GM23338 (cell line): Measurements from ENCODE around the gene TAS2R8. TPM values are rescaled to one million over a fixed set of nuclear protein-coding genes. Genes with fewer than 3 reads are reported as not detected.

ENCODE experiments used
- ATAC-seq: fragments of 200-7000 bp; cut with Tn5 transposase; 3 replicates; pipeline ENCODE4 v1.9.1; 2020
- DNase-seq: peaks from one replicate; pipeline ENCODE4 v3.0.0-alpha.2; 2015; ENCODE audit warnings: low spot score
- H2AFZ ChIP-seq: fragments of 200-600 bp; sonication (generic); 2 replicates; pipeline ENCODE4 v1.8.0; 2016; ENCODE audit warnings: antibody characterized with exemption, mild to moderate bottlenecking, moderate library complexity
- H3F3A ChIP-seq: fragments of 200-600 bp; sonication (generic); replicated peaks from 2 replicates; pipeline ENCODE4 v1.8.0; 2017; ENCODE audit warnings: antibody characterized with exemption, mixed run types, low read depth
- H3K27ac ChIP-seq: fragments of 200-600 bp; sonication (generic); 2 replicates; pipeline ENCODE4 v1.6.1; 2016; ENCODE audit warnings: low read depth
- H3K27me3 ChIP-seq: fragments of 200-600 bp; sonication (generic); 2 replicates; pipeline ENCODE4 v1.8.0; 2016; ENCODE audit warnings: mild to moderate bottlenecking, mixed run types, moderate library complexity; ENCODE audit not compliant: insufficient read depth
- H3K36me3 ChIP-seq: fragments of 200-600 bp; sonication (generic); 2 replicates; pipeline ENCODE4 v1.8.0; 2016; ENCODE audit warnings: mild to moderate bottlenecking; ENCODE audit not compliant: insufficient read depth
- H3K4me1 ChIP-seq: fragments of 200-600 bp; sonication (generic); 2 replicates; pipeline ENCODE4 v1.8.0; 2016; ENCODE audit warnings: mild to moderate bottlenecking, moderate library complexity; ENCODE audit not compliant: insufficient read depth
- H3K4me2 ChIP-seq: fragments of 200-600 bp; sonication (generic); 2 replicates; pipeline ENCODE4 v1.7.1; 2017; ENCODE audit warnings: mixed run types
- H3K4me3 ChIP-seq: fragments of 200-600 bp; sonication (generic); 2 replicates; pipeline ENCODE4 v1.6.1; 2016; ENCODE audit warnings: mixed run types
- H3K79me2 ChIP-seq: fragments of 200-600 bp; sonication (generic); replicated peaks from 2 replicates; pipeline ENCODE4 v1.8.0; 2017; ENCODE audit warnings: mild to moderate bottlenecking; ENCODE audit not compliant: insufficient read depth
- H3K9me2 ChIP-seq: fragments of 200-600 bp; sonication (generic); 2 replicates; pipeline ENCODE4 v1.8.0; 2017; ENCODE audit not compliant: insufficient read depth
- H4K20me1 ChIP-seq: fragments of 200-600 bp; sonication (generic); replicated peaks from 2 replicates; pipeline ENCODE4 v1.8.0; 2017; ENCODE audit warnings: mild to moderate bottlenecking; ENCODE audit not compliant: insufficient read depth
- H3K27ac Mint-ChIP-seq: 2 replicates; pipeline ENCODE4 v1.8.0; 2020; ENCODE audit warnings: inconsistent platforms, mild to moderate bottlenecking, moderate library complexity, mixed read lengths
- H3K27me3 Mint-ChIP-seq: 3 replicates; pipeline ENCODE4 v1.8.0; 2022; ENCODE audit warnings: low read depth, mild to moderate bottlenecking, moderate library complexity, mixed read lengths, inconsistent platforms; ENCODE audit not compliant: insufficient read depth, poor library complexity
- H3K36me3 Mint-ChIP-seq: 3 replicates; pipeline ENCODE4 v1.8.0; 2021; ENCODE audit warnings: low read depth, mild to moderate bottlenecking, inconsistent platforms, moderate library complexity, mixed read lengths
- H3K4me1 Mint-ChIP-seq: 3 replicates; pipeline ENCODE4 v1.8.0; 2020; ENCODE audit warnings: mild to moderate bottlenecking, inconsistent platforms, mixed read lengths
- H3K4me3 Mint-ChIP-seq: 3 replicates; pipeline ENCODE4 v1.8.0; 2021; ENCODE audit warnings: moderate library complexity, mild to moderate bottlenecking, inconsistent platforms, mixed read lengths
- H3K9me3 Mint-ChIP-seq: 3 replicates; pipeline ENCODE4 v1.8.0; 2020; ENCODE audit warnings: moderate library complexity, mild to moderate bottlenecking, inconsistent platforms, mixed read lengths
- CREB1 ChIP-seq: fragments of 250-450 bp; sonication (Bioruptor Pico); IDR thresholded peaks from 2 replicates; pipeline ENCODE4 v1.5.0; 2020; ENCODE audit warnings: low read depth, mild to moderate bottlenecking, moderate library complexity
- CTCF ChIP-seq, 2 experiments: fragments of 200-600 bp in 1 of 2; sonication (generic) in 1 of 2; conservative IDR thresholded peaks; 2 replicates each; pipeline versions ENCODE4 v1.5.1 to v1.6.1; 2016 to 2017; ENCODE audit warnings: antibody characterized with exemption in 2 of 2, low read depth in 2 of 2, mild to moderate bottlenecking in 2 of 2, moderate library complexity in 1 of 2
- EZH2 ChIP-seq: fragments of 200-600 bp; sonication (generic); IDR thresholded peaks from one replicate; pipeline ENCODE4 v1.8.0; 2017; ENCODE audit warnings: antibody characterized with exemption, mild to moderate bottlenecking, low read depth; ENCODE audit not compliant: unreplicated experiment
- EZH2phosphoT487 ChIP-seq: fragments of 200-600 bp; sonication (generic); IDR thresholded peaks from one replicate; pipeline ENCODE4 v1.8.1; 2018; ENCODE audit warnings: antibody characterized with exemption; ENCODE audit not compliant: unreplicated experiment
- JUNB ChIP-seq: IDR thresholded peaks from one replicate; pipeline ENCODE4 v1.6.1; 2016; ENCODE audit warnings: antibody characterized with exemption; ENCODE audit not compliant: unreplicated experiment
- NANOG ChIP-seq: IDR thresholded peaks from 2 replicates; pipeline ENCODE4 v1.6.1; 2016; ENCODE audit warnings: antibody characterized with exemption, borderline replicate concordance
- POLR2AphosphoS5 ChIP-seq: IDR thresholded peaks from 2 replicates; pipeline ENCODE4 v1.6.1; 2016; ENCODE audit warnings: antibody characterized with exemption, low read depth
- STAT1 ChIP-seq: IDR thresholded peaks from one replicate; pipeline ENCODE4 v1.6.1; 2016; ENCODE audit warnings: antibody characterized with exemption; ENCODE audit not compliant: unreplicated experiment
- ZNF114 ChIP-seq: fragments of 250-450 bp; sonication (Bioruptor Pico); IDR thresholded peaks from 2 replicates; pipeline ENCODE4 v1.5.0; 2020; ENCODE audit warnings: mild to moderate bottlenecking, moderate library complexity
- ZNF331 ChIP-seq: fragments of 250-450 bp; sonication (Bioruptor Pico); IDR thresholded peaks from 2 replicates; pipeline ENCODE4 v1.5.0; 2020; ENCODE audit warnings: low read depth, mild to moderate bottlenecking, moderate library complexity
- ZNF462 ChIP-seq: fragments of 250-450 bp; sonication (Bioruptor Pico); IDR thresholded peaks from 2 replicates; pipeline ENCODE4 v1.5.0; 2020; ENCODE audit warnings: mild to moderate bottlenecking, moderate library complexity
- polyA plus RNA-seq: library from polyadenylated mRNA; unstranded; fragments of >200 nt; fragmentation: Nextera tagmentation; extraction: Ambion mirVana; gene quantifications from 2 replicates; pipeline ENCODE4 v1.2.1, GENCODE V29; 2016
- total RNA-seq: library from RNA; depleted of rRNA; stranded (reverse); fragments of >200 nt; shearing (Covaris generic); gene quantifications from 2 replicates; pipeline ENCODE4 v1.2.3, GENCODE V29; 2014
- TF ChIP-seq, protein P1 (sequence below): IDR thresholded peaks from one replicate; pipeline ENCODE4 v1.6.1; 2018; ENCODE audit warnings: antibody characterized with exemption; ENCODE audit not compliant: unreplicated experiment
- TF ChIP-seq, protein P2 (sequence below): IDR thresholded peaks from 2 replicates; pipeline ENCODE4 v1.6.1; 2016; ENCODE audit warnings: antibody characterized with exemption

TAS2R8 gene
- total and polyA plus RNA-seq, 2 experiments from 2014 or later = not detected

DNA sequence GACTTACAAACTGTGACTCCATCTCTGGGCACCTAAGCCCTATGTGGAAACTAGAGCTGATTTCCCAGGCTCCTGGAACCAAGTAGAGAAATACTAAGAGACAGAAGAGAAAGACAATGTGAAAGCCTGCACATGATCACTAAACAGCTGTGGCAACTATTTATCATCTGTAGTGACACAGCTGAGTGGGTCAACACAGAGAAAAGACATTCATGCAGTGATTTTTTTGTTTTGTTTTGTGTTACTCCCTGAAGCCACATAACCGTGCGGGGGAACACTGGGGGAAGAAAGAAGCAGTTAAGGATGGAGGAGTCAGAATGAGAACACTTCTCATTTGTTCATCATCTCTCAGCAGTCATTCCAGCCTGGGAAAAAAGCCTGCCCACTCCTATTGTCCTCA, 40.7 kb upstream of the TAS2R8 start:
- Histone ChIP-seq H4K20me1 (no peaks in the 10 kb centered on the region), H3K36me3 (no peaks in the 10 kb centered on the region), H3F3A (no peaks in the 10 kb centered on the region), H3K4me2 (no peak overlapping the region), H3K9me2 (0 out of 2 replicates have a peak, but pooled peaks cover 8% of the 10 kb centered on the region), H3K4me3 (no peak overlapping the region), H3K79me2 (no peaks in the 10 kb centered on the region), H2AFZ (no peak overlapping the region), H3K27me3 (no peaks in the 10 kb centered on the region), H3K4me1 (0 out of 2 replicates have a peak, but pooled peaks cover 5% of the 10 kb centered on the region), H3K27ac (no peak overlapping the region)
- H3K27me3 Mint-ChIP-seq = peaks cover 2% of the 10 kb centered on the region
- TF ChIP-seq ZNF114 (CRISPR knock-in tag) (no peak), NANOG (no peak), STAT1 (no peak), EZH2 (no peak), JUNB (no peak), CTCF (conservative IDR thresholded peaks at IDR 0.05; ENCODE audit: low read depth in 2 of 2) (no peak), POLR2AphosphoS5 (no peak), ZNF462 (CRISPR knock-in tag) (no peak), ZNF331 (CRISPR knock-in tag) (no peak), CREB1 (CRISPR knock-in tag) (no peak), EZH2phosphoT487 (no peak)
- TF ChIP-seq, protein P1, sequence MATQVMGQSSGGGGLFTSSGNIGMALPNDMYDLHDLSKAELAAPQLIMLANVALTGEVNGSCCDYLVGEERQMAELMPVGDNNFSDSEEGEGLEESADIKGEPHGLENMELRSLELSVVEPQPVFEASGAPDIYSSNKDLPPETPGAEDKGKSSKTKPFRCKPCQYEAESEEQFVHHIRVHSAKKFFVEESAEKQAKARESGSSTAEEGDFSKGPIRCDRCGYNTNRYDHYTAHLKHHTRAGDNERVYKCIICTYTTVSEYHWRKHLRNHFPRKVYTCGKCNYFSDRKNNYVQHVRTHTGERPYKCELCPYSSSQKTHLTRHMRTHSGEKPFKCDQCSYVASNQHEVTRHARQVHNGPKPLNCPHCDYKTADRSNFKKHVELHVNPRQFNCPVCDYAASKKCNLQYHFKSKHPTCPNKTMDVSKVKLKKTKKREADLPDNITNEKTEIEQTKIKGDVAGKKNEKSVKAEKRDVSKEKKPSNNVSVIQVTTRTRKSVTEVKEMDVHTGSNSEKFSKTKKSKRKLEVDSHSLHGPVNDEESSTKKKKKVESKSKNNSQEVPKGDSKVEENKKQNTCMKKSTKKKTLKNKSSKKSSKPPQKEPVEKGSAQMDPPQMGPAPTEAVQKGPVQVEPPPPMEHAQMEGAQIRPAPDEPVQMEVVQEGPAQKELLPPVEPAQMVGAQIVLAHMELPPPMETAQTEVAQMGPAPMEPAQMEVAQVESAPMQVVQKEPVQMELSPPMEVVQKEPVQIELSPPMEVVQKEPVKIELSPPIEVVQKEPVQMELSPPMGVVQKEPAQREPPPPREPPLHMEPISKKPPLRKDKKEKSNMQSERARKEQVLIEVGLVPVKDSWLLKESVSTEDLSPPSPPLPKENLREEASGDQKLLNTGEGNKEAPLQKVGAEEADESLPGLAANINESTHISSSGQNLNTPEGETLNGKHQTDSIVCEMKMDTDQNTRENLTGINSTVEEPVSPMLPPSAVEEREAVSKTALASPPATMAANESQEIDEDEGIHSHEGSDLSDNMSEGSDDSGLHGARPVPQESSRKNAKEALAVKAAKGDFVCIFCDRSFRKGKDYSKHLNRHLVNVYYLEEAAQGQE = no peak
- TF ChIP-seq, protein P2, sequence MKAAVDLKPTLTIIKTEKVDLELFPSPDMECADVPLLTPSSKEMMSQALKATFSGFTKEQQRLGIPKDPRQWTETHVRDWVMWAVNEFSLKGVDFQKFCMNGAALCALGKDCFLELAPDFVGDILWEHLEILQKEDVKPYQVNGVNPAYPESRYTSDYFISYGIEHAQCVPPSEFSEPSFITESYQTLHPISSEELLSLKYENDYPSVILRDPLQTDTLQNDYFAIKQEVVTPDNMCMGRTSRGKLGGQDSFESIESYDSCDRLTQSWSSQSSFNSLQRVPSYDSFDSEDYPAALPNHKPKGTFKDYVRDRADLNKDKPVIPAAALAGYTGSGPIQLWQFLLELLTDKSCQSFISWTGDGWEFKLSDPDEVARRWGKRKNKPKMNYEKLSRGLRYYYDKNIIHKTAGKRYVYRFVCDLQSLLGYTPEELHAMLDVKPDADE = no peak
- H3K4me1 Mint-ChIP-seq = peaks cover 9% of the 10 kb centered on the region
- H3K4me3 Mint-ChIP-seq = no peak overlapping the region
- ATAC-seq = no peak
- no peak for DNase-seq
- H3K27ac Mint-ChIP-seq = no peak overlapping the region
- H3K9me3 Mint-ChIP-seq = no peaks in the 10 kb centered on the region
- no peaks in the 10 kb centered on the region for H3K36me3 Mint-ChIP-seq
